Peyer's patch (tissue), 4 donors: ENCODE data around the gene GATAD2B. TPM values are rescaled to one million over a fixed set of nuclear protein-coding genes. Genes with fewer than 3 reads are reported as not detected.

ENCODE experiments used
- DNase-seq, 3 donors: peaks; one replicate each; pipeline ENCODE4 v3.0.0-alpha.2; 2017 to 2019
- H3K27ac ChIP-seq, 4 donors: fragments of 200-600 bp; sonication (generic); one replicate each; pipeline ENCODE4 v1.5.1; 2016 to 2019
- H3K27me3 ChIP-seq, 2 donors: fragments of 200-600 bp; sonication (generic); one replicate each; pipeline ENCODE4 v1.5.1; 2019
- H3K36me3 ChIP-seq, 3 donors: fragments of 200-600 bp; sonication (generic); one replicate each; pipeline ENCODE4 v1.5.1; 2016 to 2019
- H3K4me1 ChIP-seq, 4 donors: fragments of 200-600 bp; sonication (generic); one replicate each; pipeline ENCODE4 v1.5.1; 2016 to 2019
- H3K4me3 ChIP-seq, 4 donors: fragments of 200-600 bp; sonication (generic); 1 replicate in 3 of 4; 2 replicates in 1 of 4; pipeline ENCODE4 v1.5.1; 2016 to 2019; ENCODE audit warnings: mild to moderate bottlenecking in 1 of 4
- H3K9me3 ChIP-seq, 4 donors: fragments of 200-600 bp; sonication (generic); one replicate each; pipeline ENCODE4 v1.5.1; 2016 to 2019; ENCODE audit warnings: mild to moderate bottlenecking in 1 of 4
- CTCF ChIP-seq, 6 experiments: fragments of 450-650 bp in 4 of 6; fragments of 200-600 bp in 2 of 6; sonication (generic) in 1 of 6; IDR thresholded peaks; one replicate each; pipeline ENCODE4 v1.5.1; 2017 to 2019; ENCODE audit warnings: antibody characterized with exemption in 6 of 6, mild to moderate bottlenecking in 3 of 6, moderate library complexity in 1 of 6
- POLR2A ChIP-seq, 2 donors: fragments of 450-650 bp; IDR thresholded peaks; one replicate each; pipeline ENCODE4 v1.5.1; 2017; ENCODE audit warnings: antibody characterized with exemption in 2 of 2, mild to moderate bottlenecking in 2 of 2, moderate library complexity in 2 of 2
- total RNA-seq, 4 donors: library from RNA; depleted of rRNA; stranded (reverse); fragments of >200 nt; gene quantifications; one replicate each; pipeline ENCODE4 v1.1.0, GENCODE V29; 2016

GATAD2B gene
- 10 to 100 TPM; 22.3 to 65.2 (median 24.7) TPM for total RNA-seq

- peak; percentile 98 to 100 (median 99) for DNase-seq
- Histone ChIP-seq H3K36me3 (peaks cover 0 to 3% (median 0%) of the 10 kb centered on the region in 3 donors), H3K4me1 (peaks cover 0 to 33% (median 9%) of the 10 kb centered on the region in 4 donors), H3K27me3 (no peaks in the 10 kb centered on the region), H3K4me3 (peak within 1 kb of the TSS; percentile 80 to 92 (median 83)), H3K27ac (peak within 1 kb of the TSS; percentile 88 to 97 (median 88)), H3K9me3 (no peaks in the 10 kb centered on the region)
- TF ChIP-seq CTCF (IDR thresholded peaks at IDR 0.05) = peak in 1 of 6 experiments; percentile 3
- peak in 1 of 2 donors; percentile 17 for TF ChIP-seq POLR2A (IDR thresholded peaks at IDR 0.05)
Observed at GRCh38 chr1:153922972-153923925, at the start of gene GATAD2B. Gene GATAD2B (minus strand): TSS chr1:153922972. CDS start chr1:153828347, 94,625 bp downstream.

- Histone ChIP-seq H3K4me1 (peaks cover 0 to 21% (median 2%) of the 10 kb centered on the region in 4 donors), H3K27ac (no peak overlapping the region), H3K36me3 (peaks cover 0 to 12% (median 0%) of the 10 kb centered on the region in 3 donors), H3K9me3 (no peaks in the 10 kb centered on the region), H3K27me3 (no peaks in the 10 kb centered on the region), H3K4me3 (no peak overlapping the region)
- no peak for DNase-seq
- TF ChIP-seq POLR2A (IDR thresholded peaks at IDR 0.05) (no peak), CTCF (IDR thresholded peaks at IDR 0.05) (no peak)
Observed at GRCh38 chr1:153970346-153970745, 47.6 kb upstream of the GATAD2B start.

GRCh38 chr1:153968972-153969371 is 46.2 kb upstream of the GATAD2B start:
- no peak for DNase-seq
- H3K27me3 ChIP-seq = no peaks in the 10 kb centered on the region
- no peaks in the 10 kb centered on the region for H3K9me3 ChIP-seq
- no peak overlapping the region for H3K4me3 ChIP-seq
- TF ChIP-seq CTCF (IDR thresholded peaks at IDR 0.05) = no peak
- TF ChIP-seq POLR2A (IDR thresholded peaks at IDR 0.05) = no peak
- H3K36me3 ChIP-seq = peaks cover 0 to under 1% (median 0%) of the 10 kb centered on the region in 3 donors
- H3K27ac ChIP-seq = no peak overlapping the region
- peaks cover 0 to 30% (median 5%) of the 10 kb centered on the region in 4 donors for H3K4me1 ChIP-seq

GRCh38 chr1:153968408-153968807 is 45.6 kb upstream of the GATAD2B start:
- peak overlapping the region; percentile 84 to 91 (median 87) for H3K27ac ChIP-seq
- H3K9me3 ChIP-seq = no peaks in the 10 kb centered on the region
- no peak for DNase-seq
- H3K27me3 ChIP-seq = no peaks in the 10 kb centered on the region
- peaks cover 0 to 31% (median 5%) of the 10 kb centered on the region in 4 donors for H3K4me1 ChIP-seq
- H3K4me3 ChIP-seq = peak overlapping the region; percentile 51 to 82 (median 56)
- no peaks in the 10 kb centered on the region for H3K36me3 ChIP-seq
- TF ChIP-seq CTCF (IDR thresholded peaks at IDR 0.05) (no peak), POLR2A (IDR thresholded peaks at IDR 0.05) (no peak)

GRCh38 chr1:153968000-153968363 is 45.2 kb upstream of the GATAD2B start:
- Histone ChIP-seq H3K4me1 (peaks cover 0 to 31% (median 5%) of the 10 kb centered on the region in 4 donors), H3K27ac (peak overlapping the region; percentile 84 to 91 (median 87)), H3K4me3 (peak overlapping the region; percentile 51 to 82 (median 56)), H3K9me3 (no peaks in the 10 kb centered on the region), H3K27me3 (no peaks in the 10 kb centered on the region), H3K36me3 (no peaks in the 10 kb centered on the region)
- no peak for TF ChIP-seq CTCF (IDR thresholded peaks at IDR 0.05)
- TF ChIP-seq POLR2A (IDR thresholded peaks at IDR 0.05) = peak in 1 of 2 donors; percentile 6
- DNase-seq = peak; percentile 43 to 74 (median 69)
